ENCODE measurements around the gene TNFRSF11A. TPM values are rescaled to one million over a fixed set of nuclear protein-coding genes. Genes with fewer than 3 reads are reported as not detected.

Gene TNFRSF11A
- polyA plus RNA-seq, 1 donor from 2014 or later: not detected

DNA sequence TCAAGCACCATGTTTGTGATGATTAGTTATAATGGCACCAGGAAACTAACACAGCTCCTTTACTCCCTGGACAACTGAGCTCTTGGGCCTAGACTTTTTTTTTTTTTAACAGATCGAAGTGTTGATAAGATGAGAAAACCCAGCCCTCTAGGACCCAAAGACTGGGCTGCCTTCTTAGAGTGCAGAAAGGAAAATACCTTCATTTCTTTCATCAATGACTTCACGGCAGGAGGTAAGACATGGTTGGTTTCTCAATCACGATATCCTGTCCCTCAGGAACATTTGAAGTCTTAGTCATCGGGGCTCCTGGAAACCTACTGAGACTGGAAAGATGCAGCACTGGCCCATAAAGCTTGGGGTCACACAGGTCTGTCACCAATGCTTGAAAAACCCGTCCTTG lies 84.7 kb downstream of the TNFRSF11A start:
- H3K4me2 ChIP-seq (ENCODE audit: low read length): no peak overlapping the region
- no peak for TF ChIP-seq TAF1 (IDR thresholded peaks at IDR 0.05; ENCODE audit: low read depth)
- no peak for TF ChIP-seq MXI1 (conservative IDR thresholded peaks at IDR 0.05; ENCODE audit: poor library complexity, severe bottlenecking)
- no peak for TF ChIP-seq EP300 (conservative IDR thresholded peaks at IDR 0.05; ENCODE audit: poor library complexity, severe bottlenecking)
- TF ChIP-seq, protein P1, sequence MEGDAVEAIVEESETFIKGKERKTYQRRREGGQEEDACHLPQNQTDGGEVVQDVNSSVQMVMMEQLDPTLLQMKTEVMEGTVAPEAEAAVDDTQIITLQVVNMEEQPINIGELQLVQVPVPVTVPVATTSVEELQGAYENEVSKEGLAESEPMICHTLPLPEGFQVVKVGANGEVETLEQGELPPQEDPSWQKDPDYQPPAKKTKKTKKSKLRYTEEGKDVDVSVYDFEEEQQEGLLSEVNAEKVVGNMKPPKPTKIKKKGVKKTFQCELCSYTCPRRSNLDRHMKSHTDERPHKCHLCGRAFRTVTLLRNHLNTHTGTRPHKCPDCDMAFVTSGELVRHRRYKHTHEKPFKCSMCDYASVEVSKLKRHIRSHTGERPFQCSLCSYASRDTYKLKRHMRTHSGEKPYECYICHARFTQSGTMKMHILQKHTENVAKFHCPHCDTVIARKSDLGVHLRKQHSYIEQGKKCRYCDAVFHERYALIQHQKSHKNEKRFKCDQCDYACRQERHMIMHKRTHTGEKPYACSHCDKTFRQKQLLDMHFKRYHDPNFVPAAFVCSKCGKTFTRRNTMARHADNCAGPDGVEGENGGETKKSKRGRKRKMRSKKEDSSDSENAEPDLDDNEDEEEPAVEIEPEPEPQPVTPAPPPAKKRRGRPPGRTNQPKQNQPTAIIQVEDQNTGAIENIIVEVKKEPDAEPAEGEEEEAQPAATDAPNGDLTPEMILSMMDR (IDR thresholded peaks at IDR 0.05; ENCODE audit: poor library complexity, severe bottlenecking): no peak
- TF ChIP-seq SMC3 (conservative IDR thresholded peaks at IDR 0.05; ENCODE audit: poor library complexity): no peak
- TF ChIP-seq EZH2 (IDR thresholded peaks at IDR 0.05; ENCODE audit: borderline replicate concordance, insufficient read depth, low read length, poor library complexity, severe bottlenecking): no peak
- TF ChIP-seq RAD21 (conservative IDR thresholded peaks at IDR 0.05): no peak
- no peak for TF ChIP-seq POLR2AphosphoS5 (IDR thresholded peaks at IDR 0.05)
- H3K9ac ChIP-seq (ENCODE audit: low read length): no peak overlapping the region
- no peak overlapping the region for H3K27ac ChIP-seq (ENCODE audit: low read length)
- no peaks in the 10 kb centered on the region for H3K27me3 ChIP-seq (ENCODE audit: insufficient read depth, low read depth, low read length)
- H3K9me2 ChIP-seq (ENCODE audit: insufficient read depth, low read length): no peaks in the 10 kb centered on the region
- no peaks in the 10 kb centered on the region for H3K79me2 ChIP-seq (replicated peaks; ENCODE audit: insufficient read depth, low read length)
- H3K9me3 ChIP-seq (ENCODE audit: low read length): no peaks in the 10 kb centered on the region
- H3K4me3 ChIP-seq (ENCODE audit: low read length): no peak overlapping the region
- H2AFZ ChIP-seq (ENCODE audit: low read depth, low read length): no peak overlapping the region
- H4K20me1 ChIP-seq (ENCODE audit: insufficient read depth): no peaks in the 10 kb centered on the region
- no peaks in the 10 kb centered on the region for H3F3A ChIP-seq (ENCODE audit: insufficient read depth, low read length, poor library complexity, severe bottlenecking)
- H3K36me3 ChIP-seq (ENCODE audit: insufficient read depth, low read length): no peaks in the 10 kb centered on the region

DNA sequence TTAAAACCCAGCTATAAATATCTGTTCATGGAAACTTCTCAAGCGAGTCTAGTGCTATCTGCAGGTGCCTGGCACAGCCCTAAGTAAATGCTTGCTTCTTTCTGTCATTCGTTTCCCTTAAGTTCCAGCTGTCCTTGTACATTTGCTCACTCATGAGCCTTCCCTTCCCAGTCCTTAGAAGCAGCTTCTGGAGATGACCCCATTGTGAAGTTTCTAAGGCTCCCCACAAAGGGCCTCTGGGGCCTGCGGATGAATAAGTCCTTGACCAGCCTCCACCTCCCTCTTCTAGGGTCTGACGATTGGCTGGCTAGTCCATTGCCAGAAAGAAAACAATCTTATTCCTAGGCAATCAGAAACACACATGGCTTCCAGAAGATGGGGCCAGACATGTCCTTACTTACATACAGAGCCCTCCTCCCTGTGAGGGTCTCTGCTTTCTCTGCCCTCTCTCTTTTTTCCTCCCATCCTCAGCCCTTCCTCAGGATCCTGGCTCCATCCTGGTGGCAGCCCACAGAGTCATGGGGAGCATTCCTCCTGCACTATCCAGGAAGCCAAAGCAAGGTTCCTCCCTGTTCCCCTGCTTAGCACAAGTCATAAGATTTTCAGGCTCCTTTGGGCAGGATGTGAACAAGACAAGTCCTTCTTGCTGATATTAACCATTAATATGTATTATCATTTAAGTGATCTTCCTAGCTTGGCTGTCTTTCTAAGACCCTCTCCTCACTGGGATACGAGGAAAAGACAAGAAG lies 87.3 kb downstream of the TNFRSF11A start:
- Histone ChIP-seq H3K4me2 (ENCODE audit: low read length) (no peak overlapping the region), H2AFZ (ENCODE audit: low read depth, low read length) (no peak overlapping the region), H3K9me2 (ENCODE audit: insufficient read depth, low read length) (no peaks in the 10 kb centered on the region), H4K20me1 (ENCODE audit: insufficient read depth) (no peaks in the 10 kb centered on the region), H3K79me2 (replicated peaks; ENCODE audit: insufficient read depth, low read length) (no peaks in the 10 kb centered on the region), H3F3A (ENCODE audit: insufficient read depth, low read length, poor library complexity, severe bottlenecking) (no peaks in the 10 kb centered on the region), H3K36me3 (ENCODE audit: insufficient read depth, low read length) (no peaks in the 10 kb centered on the region), H3K27me3 (ENCODE audit: insufficient read depth, low read depth, low read length) (no peaks in the 10 kb centered on the region), H3K9me3 (ENCODE audit: low read length) (no peaks in the 10 kb centered on the region), H3K27ac (ENCODE audit: low read length) (no peak overlapping the region), H3K9ac (ENCODE audit: low read length) (no peak overlapping the region), H3K4me3 (ENCODE audit: low read length) (no peak overlapping the region)
- TF ChIP-seq, protein P2, sequence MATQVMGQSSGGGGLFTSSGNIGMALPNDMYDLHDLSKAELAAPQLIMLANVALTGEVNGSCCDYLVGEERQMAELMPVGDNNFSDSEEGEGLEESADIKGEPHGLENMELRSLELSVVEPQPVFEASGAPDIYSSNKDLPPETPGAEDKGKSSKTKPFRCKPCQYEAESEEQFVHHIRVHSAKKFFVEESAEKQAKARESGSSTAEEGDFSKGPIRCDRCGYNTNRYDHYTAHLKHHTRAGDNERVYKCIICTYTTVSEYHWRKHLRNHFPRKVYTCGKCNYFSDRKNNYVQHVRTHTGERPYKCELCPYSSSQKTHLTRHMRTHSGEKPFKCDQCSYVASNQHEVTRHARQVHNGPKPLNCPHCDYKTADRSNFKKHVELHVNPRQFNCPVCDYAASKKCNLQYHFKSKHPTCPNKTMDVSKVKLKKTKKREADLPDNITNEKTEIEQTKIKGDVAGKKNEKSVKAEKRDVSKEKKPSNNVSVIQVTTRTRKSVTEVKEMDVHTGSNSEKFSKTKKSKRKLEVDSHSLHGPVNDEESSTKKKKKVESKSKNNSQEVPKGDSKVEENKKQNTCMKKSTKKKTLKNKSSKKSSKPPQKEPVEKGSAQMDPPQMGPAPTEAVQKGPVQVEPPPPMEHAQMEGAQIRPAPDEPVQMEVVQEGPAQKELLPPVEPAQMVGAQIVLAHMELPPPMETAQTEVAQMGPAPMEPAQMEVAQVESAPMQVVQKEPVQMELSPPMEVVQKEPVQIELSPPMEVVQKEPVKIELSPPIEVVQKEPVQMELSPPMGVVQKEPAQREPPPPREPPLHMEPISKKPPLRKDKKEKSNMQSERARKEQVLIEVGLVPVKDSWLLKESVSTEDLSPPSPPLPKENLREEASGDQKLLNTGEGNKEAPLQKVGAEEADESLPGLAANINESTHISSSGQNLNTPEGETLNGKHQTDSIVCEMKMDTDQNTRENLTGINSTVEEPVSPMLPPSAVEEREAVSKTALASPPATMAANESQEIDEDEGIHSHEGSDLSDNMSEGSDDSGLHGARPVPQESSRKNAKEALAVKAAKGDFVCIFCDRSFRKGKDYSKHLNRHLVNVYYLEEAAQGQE (IDR thresholded peaks at IDR 0.05; ENCODE audit: borderline replicate concordance): no peak
- no peak for TF ChIP-seq TAF1 (IDR thresholded peaks at IDR 0.05; ENCODE audit: low read depth)

All from neural cell (in vitro differentiated cells).